Activated B cell treated with CpG ODN at 0.5 μM for 24 hours (primary cell): ENCODE data around the gene PXYLP1. TPM values are rescaled to one million over a fixed set of nuclear protein-coding genes. Genes with fewer than 3 reads are reported as not detected.
A peak's percentile ranks its signal among the peaks of the same experiment; 100 is the strongest.

Experiments
- ATAC-seq: fragments of 200-7000 bp; cut with Tn5 transposase; one replicate; pipeline ENCODE4 v1.10.0; 2021; ENCODE audit warnings: low read depth, mild to moderate bottlenecking, moderate library complexity
- CTCF ChIA-PET: fragments of 350-600 bp; sonication (Branson Sonifier 250); formaldehyde crosslinking; loops from one replicate; lab custom pipeline; 2021; ENCODE audit warnings: antibody characterized with exemption; lab: Charles Lee
- POLR2A ChIA-PET: fragments of 350-600 bp; sonication (Branson Sonifier 250); formaldehyde crosslinking; loops from one replicate; lab custom pipeline; 2021; ENCODE audit warnings: antibody characterized with exemption; lab: Charles Lee
- DNase-seq: peaks from one replicate; pipeline ENCODE4 v3.0.0; 2022
- H3K27ac Mint-ChIP-seq: one replicate; pipeline ENCODE4 v1.8.0; 2020; ENCODE audit warnings: mixed read lengths
- H3K27me3 Mint-ChIP-seq: one replicate; pipeline ENCODE4 v1.8.0; 2021; ENCODE audit warnings: mixed read lengths
- H3K36me3 Mint-ChIP-seq: one replicate; pipeline ENCODE4 v1.8.0; 2021; ENCODE audit warnings: low read depth, mixed read lengths
- H3K4me1 Mint-ChIP-seq: one replicate; pipeline ENCODE4 v1.8.0; 2021; ENCODE audit warnings: mixed read lengths
- H3K4me3 Mint-ChIP-seq: one replicate; pipeline ENCODE4 v1.8.0; 2020; ENCODE audit warnings: mild to moderate bottlenecking, mixed read lengths
- H3K9me3 Mint-ChIP-seq: one replicate; pipeline ENCODE4 v1.8.0; 2020; ENCODE audit warnings: mixed read lengths
- intact Hi-C: fragments of 100-400 bp; cut with micrococcal nuclease; formaldehyde crosslinking; loops from one replicate; pipeline ENCODE4 v1.15.1; 2024
- total RNA-seq: library from RNA; stranded (reverse); gene quantifications from 2 replicates; pipeline ENCODE4 v1.2.3, GENCODE V29; 2022
- TF ChIP-seq, protein P1 (sequence below): fragments of 200-600 bp; IDR thresholded peaks from one replicate; pipeline ENCODE4 v1.8.0; 2022; ENCODE audit warnings: antibody characterized with exemption, mild to moderate bottlenecking

The PXYLP1 gene
- total RNA-seq, 1 donor from 2014 or later, result 2.7 TPM

DNA sequence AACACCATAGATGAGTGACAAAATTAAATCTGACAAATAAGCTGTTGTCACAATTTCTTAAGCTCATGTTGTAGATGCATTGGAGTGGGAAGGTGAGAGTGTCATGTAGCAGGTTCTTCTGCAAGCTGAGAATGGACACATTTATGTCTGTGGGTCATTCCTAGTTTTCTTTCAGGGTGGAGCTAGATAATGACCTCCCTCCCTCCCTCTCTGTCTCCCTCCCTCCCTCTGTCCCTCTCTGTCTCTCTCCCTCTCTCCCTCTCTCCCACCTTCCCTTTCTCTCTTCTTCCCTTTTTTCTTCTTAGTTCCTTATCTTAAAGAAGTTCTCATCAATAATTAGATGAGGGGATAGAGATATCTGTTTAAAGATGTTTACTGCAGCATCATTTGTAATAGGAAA is 36.0 kb downstream of the PXYLP1 start:
- TF ChIP-seq, protein P1, sequence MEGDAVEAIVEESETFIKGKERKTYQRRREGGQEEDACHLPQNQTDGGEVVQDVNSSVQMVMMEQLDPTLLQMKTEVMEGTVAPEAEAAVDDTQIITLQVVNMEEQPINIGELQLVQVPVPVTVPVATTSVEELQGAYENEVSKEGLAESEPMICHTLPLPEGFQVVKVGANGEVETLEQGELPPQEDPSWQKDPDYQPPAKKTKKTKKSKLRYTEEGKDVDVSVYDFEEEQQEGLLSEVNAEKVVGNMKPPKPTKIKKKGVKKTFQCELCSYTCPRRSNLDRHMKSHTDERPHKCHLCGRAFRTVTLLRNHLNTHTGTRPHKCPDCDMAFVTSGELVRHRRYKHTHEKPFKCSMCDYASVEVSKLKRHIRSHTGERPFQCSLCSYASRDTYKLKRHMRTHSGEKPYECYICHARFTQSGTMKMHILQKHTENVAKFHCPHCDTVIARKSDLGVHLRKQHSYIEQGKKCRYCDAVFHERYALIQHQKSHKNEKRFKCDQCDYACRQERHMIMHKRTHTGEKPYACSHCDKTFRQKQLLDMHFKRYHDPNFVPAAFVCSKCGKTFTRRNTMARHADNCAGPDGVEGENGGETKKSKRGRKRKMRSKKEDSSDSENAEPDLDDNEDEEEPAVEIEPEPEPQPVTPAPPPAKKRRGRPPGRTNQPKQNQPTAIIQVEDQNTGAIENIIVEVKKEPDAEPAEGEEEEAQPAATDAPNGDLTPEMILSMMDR, result no peak
- Mint-ChIP-seq H3K4me3 (peak overlapping the region; percentile 87), H3K9me3 (no peaks in the 10 kb centered on the region), H3K27ac (peak overlapping the region; percentile 82), H3K36me3 (no peaks in the 10 kb centered on the region), H3K27me3 (no peaks in the 10 kb centered on the region), H3K4me1 (peaks cover 13% of the 10 kb centered on the region)
- intact Hi-C loops, result no loop called here
- no peak for ATAC-seq
- ChIA-PET CTCF (interaction anchor here (0.7 to 2.1 kb wide), 4 partner anchors 13 to 604 kb away, joined by 3 to 9 read pairs (median 3); partner anchors contain the start of gene PXYLP1), POLR2A (interaction anchor here (0.6 to 1.2 kb wide), 3 partner anchors 36 to 219 kb away, joined by 4 to 7 read pairs (median 5); partner anchors contain the start of genes PXYLP1 and RASA2)
- no peak for DNase-seq

DNA sequence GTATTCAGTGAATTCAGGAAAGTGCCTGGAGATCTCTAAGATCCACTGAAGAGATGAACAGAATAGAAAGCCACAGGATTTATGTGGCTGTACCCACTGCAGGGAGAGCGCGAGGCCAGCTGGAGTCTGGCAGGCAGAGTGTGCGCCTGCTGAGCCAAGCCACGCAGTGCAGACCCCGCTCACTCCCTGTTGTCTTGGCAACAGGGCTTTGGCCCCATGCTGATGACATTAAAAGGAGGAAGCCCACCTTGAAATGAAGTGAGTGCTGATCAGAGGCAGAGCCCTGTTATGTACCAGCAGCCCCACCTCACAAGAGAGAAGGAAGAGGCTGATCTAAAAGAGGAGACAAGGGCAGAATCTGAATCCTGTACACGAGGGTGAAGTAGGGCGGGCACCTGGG is 36.7 kb downstream of the PXYLP1 start:
- H3K9me3 Mint-ChIP-seq, result no peaks in the 10 kb centered on the region
- no peak overlapping the region for H3K27ac Mint-ChIP-seq
- intact Hi-C loops, result no loop called here
- ChIA-PET POLR2A (no interaction called here), CTCF (no interaction called here)
- TF ChIP-seq, protein P1, result no peak
- no peaks in the 10 kb centered on the region for H3K27me3 Mint-ChIP-seq
- peaks cover 13% of the 10 kb centered on the region for H3K4me1 Mint-ChIP-seq
- DNase-seq, result no peak
- H3K36me3 Mint-ChIP-seq, result no peaks in the 10 kb centered on the region
- ATAC-seq, result no peak
- H3K4me3 Mint-ChIP-seq, result no peak overlapping the region

DNA sequence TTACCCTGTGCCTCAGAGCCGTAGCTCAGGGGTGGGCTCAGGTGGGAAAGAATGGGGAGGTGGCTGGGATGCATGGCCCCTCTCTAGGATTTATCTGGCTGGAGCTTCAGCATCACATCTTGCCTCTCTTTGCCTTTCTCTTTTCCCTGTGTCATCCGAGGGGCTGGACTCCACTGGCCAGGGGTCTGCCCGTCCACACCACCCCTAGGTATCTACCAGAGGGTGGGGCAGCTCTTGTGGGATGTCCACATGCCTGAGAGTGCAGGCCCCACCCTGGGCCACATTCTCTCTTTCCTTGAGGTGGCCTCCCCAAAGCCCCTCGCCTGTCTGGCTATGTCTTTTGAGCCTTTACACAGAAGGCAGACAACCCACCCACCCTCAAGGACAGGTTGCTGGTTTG is 37.2 kb downstream of the PXYLP1 start:
- ATAC-seq, result no peak
- Mint-ChIP-seq H3K4me3 (no peak overlapping the region), H3K36me3 (no peaks in the 10 kb centered on the region), H3K27ac (no peak overlapping the region), H3K4me1 (peaks cover 13% of the 10 kb centered on the region), H3K9me3 (no peaks in the 10 kb centered on the region), H3K27me3 (no peaks in the 10 kb centered on the region)
- ChIA-PET POLR2A (no interaction called here), CTCF (no interaction called here)
- intact Hi-C loops, result no loop called here
- DNase-seq, result no peak
- TF ChIP-seq, protein P1, result no peak

DNA sequence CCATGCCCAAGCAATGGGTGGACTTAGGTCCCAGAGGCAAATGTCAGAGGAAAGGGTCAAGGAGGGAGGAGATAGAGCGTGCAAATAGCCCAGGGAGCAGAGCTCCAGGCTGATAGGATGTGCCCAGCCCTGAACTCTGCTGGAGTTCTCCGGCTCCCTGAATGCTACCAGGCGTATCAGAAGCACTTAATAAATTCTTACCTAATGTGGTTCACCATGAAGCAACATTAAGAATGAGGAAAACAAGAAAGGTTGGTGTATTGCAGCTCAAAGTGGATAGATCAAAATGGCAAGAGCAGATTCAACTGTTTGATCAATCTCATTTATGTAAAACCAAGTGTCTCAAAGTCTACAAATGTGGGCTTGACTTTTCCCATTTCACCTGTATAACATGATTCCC is 38.3 kb downstream of the PXYLP1 start:
- no peak overlapping the region for H3K4me3 Mint-ChIP-seq
- intact Hi-C loops, result no loop called here
- H3K27me3 Mint-ChIP-seq, result no peaks in the 10 kb centered on the region
- H3K4me1 Mint-ChIP-seq, result peaks cover 13% of the 10 kb centered on the region
- no peaks in the 10 kb centered on the region for H3K36me3 Mint-ChIP-seq
- ChIA-PET POLR2A (no interaction called here), CTCF (no interaction called here)
- DNase-seq (no peak), ATAC-seq (no peak)
- H3K27ac Mint-ChIP-seq, result no peak overlapping the region
- TF ChIP-seq, protein P1, result no peak
- no peaks in the 10 kb centered on the region for H3K9me3 Mint-ChIP-seq

DNA sequence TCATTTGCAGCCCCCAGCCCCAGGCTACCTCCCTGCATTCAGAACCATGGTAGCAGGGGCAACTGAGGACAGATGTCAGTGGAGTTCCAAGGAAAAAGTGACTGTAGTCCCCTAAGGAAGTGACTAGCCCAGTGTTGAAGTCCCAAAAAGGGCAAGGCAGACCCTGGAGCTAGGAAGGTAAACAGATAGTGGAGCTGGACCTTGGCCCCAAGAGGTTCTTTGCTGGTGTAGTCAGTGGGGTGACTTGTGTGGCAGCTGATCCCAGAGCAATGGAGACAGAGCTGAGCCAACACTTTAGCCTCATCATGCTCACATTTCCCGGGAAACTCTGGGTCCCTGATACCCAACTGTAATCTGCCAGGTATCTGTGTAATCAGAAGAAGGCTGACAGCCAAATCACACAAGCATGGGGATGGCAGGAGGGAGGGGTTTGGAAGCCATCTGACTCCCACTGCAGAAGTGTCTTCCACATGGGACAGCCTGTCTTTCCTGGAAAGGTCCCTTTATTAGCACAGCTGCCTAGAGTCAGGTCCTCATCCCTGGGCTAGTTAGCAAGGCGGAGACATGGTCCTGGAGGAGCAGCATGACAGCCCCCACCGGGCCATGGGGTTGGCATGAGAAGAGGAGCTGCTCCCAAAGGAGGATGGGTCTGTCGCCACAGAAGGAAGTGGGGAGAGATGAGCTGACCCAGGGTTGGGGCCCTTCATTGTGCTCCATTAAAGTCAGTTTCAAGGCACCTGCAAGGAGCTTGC is 39.8 kb downstream of the PXYLP1 start:
- DNase-seq, result no peak
- no peak overlapping the region for H3K4me3 Mint-ChIP-seq
- ChIA-PET CTCF (interaction anchor here (0.9 kb wide), 1 partner anchor 40 kb away, joined by 3 read pairs; the partner anchor contains the start of gene PXYLP1), POLR2A (no interaction called here)
- peaks cover 13% of the 10 kb centered on the region for H3K4me1 Mint-ChIP-seq
- ATAC-seq, result no peak
- H3K27ac Mint-ChIP-seq, result no peak overlapping the region
- H3K9me3 Mint-ChIP-seq, result no peaks in the 10 kb centered on the region
- H3K36me3 Mint-ChIP-seq, result no peaks in the 10 kb centered on the region
- intact Hi-C loops, result no loop called here
- TF ChIP-seq, protein P1, result no peak
- no peaks in the 10 kb centered on the region for H3K27me3 Mint-ChIP-seq
